ENCODE data around the gene PUM1. TPM values are rescaled to one million over a fixed set of nuclear protein-coding genes. Genes with fewer than 3 reads are reported as not detected.

The PUM1 gene
- total and polyA plus RNA-seq, 10 of the 15 experiments (the other 5 are each of a cell fraction or from before 2014, with no cell fraction given): 21.4 to 75.3 (median 42.4) TPM

GRCh38 chr1:30984991-30985503 lies 80.5 kb downstream of the PUM1 start:
- Histone ChIP-seq H3K9me3 (replicated peaks; ENCODE audit: control insufficient read depth, insufficient read depth, low read length) (no peaks in the 10 kb centered on the region), H3K79me2 (ENCODE audit: control insufficient read depth, insufficient read depth, low read length) (peaks cover 48% of the 10 kb centered on the region), H3K9ac (ENCODE audit: control insufficient read depth, insufficient read depth, low read length) (no peak overlapping the region), H4K20me1 (ENCODE audit: control insufficient read depth, insufficient read depth) (no peaks in the 10 kb centered on the region), H3K27ac (ENCODE audit: control insufficient read depth, insufficient read depth) (no peak overlapping the region), H3K36me3 (ENCODE audit: control insufficient read depth in 2 of 2, insufficient read depth in 2 of 2, low read length in 1 of 2) (peaks cover 4 to 15% of the 10 kb centered on the region in 2 experiments), H3K4me3 (no peak overlapping the region), H3K4me1 (ENCODE audit: control insufficient read depth, insufficient read depth, low read length) (peaks cover 13% of the 10 kb centered on the region), H3K27me3 (replicated peaks in 1 of 2; ENCODE audit: control insufficient read depth in 2 of 2, insufficient read depth in 2 of 2, low read length in 1 of 2) (no peaks in the 10 kb centered on the region), H3K4me2 (ENCODE audit: control insufficient read depth, insufficient read depth) (no peak overlapping the region), H2AFZ (ENCODE audit: control insufficient read depth, low read depth, low read length) (no peak overlapping the region)
- FAIRE-seq (no peak), DNase-seq (ENCODE audit: low read depth, low spot score) (no peak), ATAC-seq (no peak)
- ChIA-PET POLR2A (no interaction called here), CTCF (interaction anchor here (0.6 kb wide), 1 partner anchor 212 kb away, joined by 4 read pairs; no protein-coding TSS in a partner anchor), SMC1A (ENCODE audit: uncharacterized antibody, unreplicated experiment) (interaction anchor here (0.9 to 1.4 kb wide), 2 partner anchors 9 to 19 kb away, joined by 3 to 4 read pairs; no protein-coding TSS in a partner anchor), RAD21 (ENCODE audit: unreplicated experiment) (interaction anchor here (0.8 to 0.9 kb wide), 2 partner anchors 9 to 21 kb away, joined by 3 to 4 read pairs; no protein-coding TSS in a partner anchor)
- in situ Hi-C loops (cut with MboI): no loop called here
- 100% methylated on average over 4 of the region's 4 CpGs for WGBS (ENCODE audit: insufficient coverage, insufficient replicate concordance, low lambda C conversion rate, missing lambda C conversion rate)
- TF ChIP-seq POLR2AphosphoS2 (IDR thresholded peaks at IDR 0.05; ENCODE audit: low read depth, low read length) (no peak), RELA (IDR thresholded peaks at IDR 0.05; ENCODE audit: borderline replicate concordance, partially characterized antibody) (no peak), NR2F1 (conservative IDR thresholded peaks at IDR 0.05) (no peak), EZH2 (IDR thresholded peaks at IDR 0.05; ENCODE audit: borderline replicate concordance, control insufficient read depth, low read depth, low read length) (no peak)
- intact Hi-C loops (cut with micrococcal nuclease; ENCODE audit: unreplicated experiment): no loop called here
- BruUV-seq (replicated peaks): no TSS peak

- peaks cover 13% of the 10 kb centered on the region for H3K4me1 ChIP-seq (ENCODE audit: control insufficient read depth, insufficient read depth, low read length)
- peaks cover 6 to 22% of the 10 kb centered on the region in 2 experiments for H3K36me3 ChIP-seq (ENCODE audit: control insufficient read depth in 2 of 2, insufficient read depth in 2 of 2, low read length in 1 of 2)
- 98% methylated on average over 4 of the region's 4 CpGs for WGBS (ENCODE audit: insufficient coverage, insufficient replicate concordance, low lambda C conversion rate, missing lambda C conversion rate)
- peaks cover 42% of the 10 kb centered on the region for H3K79me2 ChIP-seq (ENCODE audit: control insufficient read depth, insufficient read depth, low read length)
- no peak for FAIRE-seq
- in situ Hi-C loops (cut with MboI): no loop called here
- ChIA-PET RAD21 (ENCODE audit: unreplicated experiment) (no interaction called here), SMC1A (ENCODE audit: uncharacterized antibody, unreplicated experiment) (interaction anchor here (0.7 to 0.9 kb wide), 3 partner anchors 9 to 653 kb away, joined by 3 to 4 read pairs (median 3); no protein-coding TSS in a partner anchor), POLR2A (interaction anchor here (1.2 kb wide), 1 partner anchor 79 kb away, joined by 4 read pairs; no protein-coding TSS in a partner anchor), CTCF (no interaction called here)
- H3K9me3 ChIP-seq (replicated peaks; ENCODE audit: control insufficient read depth, insufficient read depth, low read length): no peaks in the 10 kb centered on the region
- H2AFZ ChIP-seq (ENCODE audit: control insufficient read depth, low read depth, low read length): no peak overlapping the region
- ATAC-seq: no peak
- DNase-seq (ENCODE audit: low read depth, low spot score): no peak
- no peaks in the 10 kb centered on the region for H4K20me1 ChIP-seq (ENCODE audit: control insufficient read depth, insufficient read depth)
- no peaks in the 10 kb centered on the region for H3K27me3 ChIP-seq (replicated peaks in 1 of 2; ENCODE audit: control insufficient read depth in 2 of 2, insufficient read depth in 2 of 2, low read length in 1 of 2)
- H3K4me3 ChIP-seq: no peak overlapping the region
- no peak for TF ChIP-seq ZNF274 (IDR thresholded peaks at IDR 0.05; ENCODE audit: insufficient read depth, insufficient read length)
- TF ChIP-seq ATF2 (IDR thresholded peaks at IDR 0.05; ENCODE audit: low read length): no peak
- TF ChIP-seq CEBPB (IDR thresholded peaks at IDR 0.05; ENCODE audit: borderline replicate concordance in 1 of 2, low read depth in 2 of 2, low read length in 2 of 2): no peak
- no peak for TF ChIP-seq CHD2 (IDR thresholded peaks at IDR 0.05; ENCODE audit: borderline replicate concordance, low read depth, low read length)
- no peak for TF ChIP-seq EED (IDR thresholded peaks at IDR 0.05; ENCODE audit: low read depth)
- TF ChIP-seq RAD21 (IDR thresholded peaks at IDR 0.05; ENCODE audit: insufficient read depth, low read depth, low read length): no peak
- no peak overlapping the region for H3K9ac ChIP-seq (ENCODE audit: control insufficient read depth, insufficient read depth, low read length)
- intact Hi-C loops (cut with micrococcal nuclease; ENCODE audit: unreplicated experiment): no loop called here
- H3K4me2 ChIP-seq (ENCODE audit: control insufficient read depth, insufficient read depth): no peak overlapping the region
- H3K27ac ChIP-seq (ENCODE audit: control insufficient read depth, insufficient read depth): no peak overlapping the region
- BruUV-seq (replicated peaks): TSS peak; percentile 1
Measured at GRCh38 chr1:30984165-30984889, 81.2 kb downstream of the PUM1 start.

Measured in GM12878 (cell line).